Central memory CD8-positive, alpha-beta T cell (primary cell): Measurements from ENCODE around the gene BICC1.
"Not testable (repeated sequence)": the region's sequence is repeated elsewhere in the genome, so short reads cannot be mapped to it uniquely, and the experiment has no call there.

Experiments used
- ATAC-seq: fragments of 150-1000 bp; cut with Tn5 transposase; replicated peaks from 2 replicates; pipeline ENCODE4 v1.10.0; 2022; ENCODE audit warnings: mild to moderate bottlenecking, moderate FRiP score, moderate number of reproducible peaks; ENCODE audit not compliant: poor library complexity, severe bottlenecking; ENCODE audit errors: extremely low read depth
- DNase-seq, 2 donors: peaks; one replicate each; pipeline ENCODE4 v3.0.0; 2021; ENCODE audit warnings: low spot score in 2 of 2
- H3K27ac Mint-ChIP-seq: one replicate; pipeline ENCODE4 v1.8.0; 2022; ENCODE audit warnings: low read depth, mild to moderate bottlenecking, moderate library complexity, mixed read lengths
- H3K27me3 Mint-ChIP-seq: one replicate; pipeline ENCODE4 v1.8.0; 2022; ENCODE audit warnings: mixed read lengths
- H3K36me3 Mint-ChIP-seq: one replicate; pipeline ENCODE4 v1.8.0; 2022; ENCODE audit warnings: mild to moderate bottlenecking, moderate library complexity, mixed read lengths; ENCODE audit not compliant: insufficient read depth
- H3K4me1 Mint-ChIP-seq: one replicate; pipeline ENCODE4 v1.8.0; 2022; ENCODE audit warnings: mixed read lengths
- H3K4me3 Mint-ChIP-seq: one replicate; pipeline ENCODE4 v1.8.0; 2022; ENCODE audit warnings: mild to moderate bottlenecking, moderate library complexity, mixed read lengths
- H3K9me3 Mint-ChIP-seq: one replicate; pipeline ENCODE4 v1.8.0; 2022; ENCODE audit warnings: mixed read lengths

Gene BICC1

GRCh38 chr10:58597211-58597610, 84.5 kb downstream of the BICC1 start:
- H3K27me3 Mint-ChIP-seq, H3K36me3 Mint-ChIP-seq, H3K27ac Mint-ChIP-seq, ATAC-seq, H3K4me3 Mint-ChIP-seq, H3K4me1 Mint-ChIP-seq, DNase-seq, H3K9me3 Mint-ChIP-seq: not testable (repeated sequence)

- Mint-ChIP-seq H3K36me3 (no peaks in the 10 kb centered on the region), H3K4me1 (no peaks in the 10 kb centered on the region), H3K9me3 (no peaks in the 10 kb centered on the region), H3K27me3 (no peaks in the 10 kb centered on the region), H3K27ac (no peak overlapping the region), H3K4me3 (no peak overlapping the region)
- DNase-seq (no peak), ATAC-seq (no peak)
These were observed 87.4 kb downstream of the BICC1 start for GRCh38 chr10:58599927-58600553.

GRCh38 chr10:58608351-58608750, 95.7 kb downstream of the BICC1 start:
- peaks cover 5% of the 10 kb centered on the region for H3K9me3 Mint-ChIP-seq
- no peak overlapping the region for H3K27ac Mint-ChIP-seq
- H3K36me3 Mint-ChIP-seq = no peaks in the 10 kb centered on the region
- ATAC-seq (no peak), DNase-seq (no peak)
- H3K4me3 Mint-ChIP-seq = no peak overlapping the region
- no peaks in the 10 kb centered on the region for H3K4me1 Mint-ChIP-seq
- H3K27me3 Mint-ChIP-seq = no peaks in the 10 kb centered on the region

- no peaks in the 10 kb centered on the region for H3K27me3 Mint-ChIP-seq
- no peaks in the 10 kb centered on the region for H3K4me1 Mint-ChIP-seq
- H3K27ac Mint-ChIP-seq = no peak overlapping the region
- H3K9me3 Mint-ChIP-seq = peaks cover 5% of the 10 kb centered on the region
- ATAC-seq (no peak), DNase-seq (no peak)
- no peak overlapping the region for H3K4me3 Mint-ChIP-seq
- no peaks in the 10 kb centered on the region for H3K36me3 Mint-ChIP-seq
These were observed 96.3 kb downstream of the BICC1 start for GRCh38 chr10:58608826-58609531.

GRCh38 chr10:58609532-58610150, 97.0 kb downstream of the BICC1 start:
- DNase-seq = no peak
- Mint-ChIP-seq H3K27me3 (no peaks in the 10 kb centered on the region), H3K27ac (no peak overlapping the region), H3K4me3 (no peak overlapping the region), H3K9me3 (peaks cover 5% of the 10 kb centered on the region), H3K36me3 (no peaks in the 10 kb centered on the region), H3K4me1 (no peaks in the 10 kb centered on the region)
- no peak for ATAC-seq

GRCh38 chr10:58615237-58615935, 102.7 kb downstream of the BICC1 start:
- ATAC-seq = no peak

GRCh38 chr10:58618158-58618676, 105.5 kb downstream of the BICC1 start:
- ATAC-seq (no peak), DNase-seq (no peak)
- Mint-ChIP-seq H3K4me3 (no peak overlapping the region), H3K27me3 (no peaks in the 10 kb centered on the region), H3K27ac (no peak overlapping the region), H3K36me3 (no peaks in the 10 kb centered on the region), H3K9me3 (no peaks in the 10 kb centered on the region), H3K4me1 (no peaks in the 10 kb centered on the region)

More at GRCh38 chr10:58615237-58615935, 102.7 kb downstream of the BICC1 start:
- Mint-ChIP-seq H3K4me1 (no peaks in the 10 kb centered on the region), H3K27me3 (no peaks in the 10 kb centered on the region), H3K27ac (no peak overlapping the region), H3K9me3 (no peaks in the 10 kb centered on the region), H3K4me3 (no peak overlapping the region), H3K36me3 (no peaks in the 10 kb centered on the region)
- no peak for DNase-seq

GRCh38 chr10:58621379-58622077, 108.9 kb downstream of the BICC1 start:
- H3K27ac Mint-ChIP-seq = no peak overlapping the region
- H3K4me3 Mint-ChIP-seq = no peak overlapping the region
- H3K27me3 Mint-ChIP-seq = no peaks in the 10 kb centered on the region
- H3K9me3 Mint-ChIP-seq = no peaks in the 10 kb centered on the region
- H3K4me1 Mint-ChIP-seq = no peaks in the 10 kb centered on the region
- no peaks in the 10 kb centered on the region for H3K36me3 Mint-ChIP-seq
- no peak for DNase-seq
- no peak for ATAC-seq

GRCh38 chr10:58622246-58622645, 109.6 kb downstream of the BICC1 start:
- Mint-ChIP-seq H3K36me3 (no peaks in the 10 kb centered on the region), H3K27ac (no peak overlapping the region), H3K9me3 (no peaks in the 10 kb centered on the region), H3K4me1 (no peaks in the 10 kb centered on the region), H3K27me3 (no peaks in the 10 kb centered on the region), H3K4me3 (no peak overlapping the region)
- ATAC-seq (no peak), DNase-seq (no peak)

GRCh38 chr10:58625070-58625469, 112.4 kb downstream of the BICC1 start:
- Mint-ChIP-seq H3K27me3 (no peaks in the 10 kb centered on the region), H3K9me3 (no peaks in the 10 kb centered on the region), H3K27ac (no peak overlapping the region), H3K4me1 (no peaks in the 10 kb centered on the region), H3K36me3 (no peaks in the 10 kb centered on the region), H3K4me3 (no peak overlapping the region)
- ATAC-seq = no peak
- no peak for DNase-seq

- Mint-ChIP-seq H3K27me3 (no peaks in the 10 kb centered on the region), H3K27ac (no peak overlapping the region), H3K4me3 (no peak overlapping the region), H3K4me1 (no peaks in the 10 kb centered on the region), H3K36me3 (no peaks in the 10 kb centered on the region), H3K9me3 (no peaks in the 10 kb centered on the region)
- ATAC-seq (no peak), DNase-seq (no peak)
These were observed 114.7 kb downstream of the BICC1 start for GRCh38 chr10:58627392-58627791.

GRCh38 chr10:58631715-58632114, 119.0 kb downstream of the BICC1 start:
- no peak overlapping the region for H3K4me3 Mint-ChIP-seq
- no peaks in the 10 kb centered on the region for H3K36me3 Mint-ChIP-seq
- no peaks in the 10 kb centered on the region for H3K4me1 Mint-ChIP-seq

More at GRCh38 chr10:58631715-58632114, 119.0 kb downstream of the BICC1 start:
- no peak for DNase-seq
- no peak overlapping the region for H3K27ac Mint-ChIP-seq
- no peak for ATAC-seq
- no peaks in the 10 kb centered on the region for H3K27me3 Mint-ChIP-seq
- no peaks in the 10 kb centered on the region for H3K9me3 Mint-ChIP-seq
